Fibroblast of the conjunctiva (primary cell): Measurements from ENCODE around the gene RFTN1.
"Not testable (repeated sequence)": the region's sequence is repeated elsewhere in the genome, so short reads cannot be mapped to it uniquely, and the experiment has no call there.

Experiments used
- DNase-seq: peaks from one replicate; pipeline ENCODE4 v3.0.0-alpha.2; 2010; ENCODE audit warnings: low read depth

The RFTN1 gene

DNA sequence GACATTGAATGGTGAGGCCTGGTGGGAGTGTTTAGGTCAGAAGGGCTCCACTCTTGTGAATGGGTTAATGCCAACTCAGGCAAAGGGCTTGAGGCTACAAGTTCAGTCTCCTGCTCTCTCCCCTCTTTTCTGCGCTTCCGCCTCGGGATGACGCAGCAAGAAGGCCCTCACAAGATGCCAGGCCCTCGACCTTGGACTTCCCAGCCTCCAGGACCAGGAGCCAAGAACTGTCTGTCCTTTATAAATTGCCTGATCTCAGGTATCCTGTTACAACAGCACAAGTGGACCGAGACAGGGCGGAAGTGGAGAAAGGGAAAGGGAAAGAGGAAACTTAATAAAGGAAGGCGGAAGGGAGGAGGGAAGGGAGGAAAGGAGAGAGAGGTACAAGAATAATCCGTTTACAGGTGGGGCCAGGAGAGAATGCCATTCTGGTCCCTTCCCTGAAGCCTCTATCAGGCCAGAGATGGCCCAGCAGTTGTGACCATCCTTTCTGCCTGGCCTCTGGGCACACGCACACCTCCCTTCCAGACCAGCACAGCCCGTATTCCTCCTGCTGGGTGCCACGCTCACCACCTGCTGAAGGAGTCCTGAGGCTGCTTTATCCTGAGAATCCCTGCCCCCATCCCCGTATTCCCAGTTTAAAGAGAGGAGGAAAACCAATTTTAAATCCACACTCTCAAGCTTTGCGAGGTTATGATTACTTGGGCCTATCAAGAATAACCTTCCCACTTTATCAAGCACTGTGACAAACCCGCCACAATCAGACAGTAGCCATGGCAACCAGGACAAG lies 184.3 kb downstream of the RFTN1 start:
- no peak for DNase-seq

DNA sequence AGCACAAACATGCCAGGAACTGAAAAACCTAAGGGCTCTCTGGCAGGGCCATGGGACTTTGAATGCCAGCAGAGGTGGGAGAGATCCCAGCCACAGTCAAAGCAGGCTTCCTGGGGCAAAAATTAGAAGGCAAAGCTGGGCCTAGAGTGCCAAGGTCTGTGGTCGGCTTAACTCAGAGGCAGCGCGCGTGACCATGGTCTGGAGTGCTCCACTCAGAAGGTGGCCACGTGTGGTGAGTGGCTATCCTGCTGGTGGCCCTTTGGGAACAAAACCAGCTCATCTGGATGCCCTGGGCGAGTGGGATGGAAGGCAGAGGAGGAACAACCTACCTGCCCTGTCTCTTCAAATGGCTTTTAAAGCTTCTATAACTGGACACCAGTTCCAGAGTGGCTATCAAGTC lies 185.4 kb downstream of the RFTN1 start:
- no peak for DNase-seq

GRCh38 chr3:16326724-16327349 lies 186.7 kb downstream of the RFTN1 start:
- no peak for DNase-seq

- no peak for DNase-seq
These were observed 187.6 kb downstream of the RFTN1 start for GRCh38 chr3:16325850-16326249.

DNA sequence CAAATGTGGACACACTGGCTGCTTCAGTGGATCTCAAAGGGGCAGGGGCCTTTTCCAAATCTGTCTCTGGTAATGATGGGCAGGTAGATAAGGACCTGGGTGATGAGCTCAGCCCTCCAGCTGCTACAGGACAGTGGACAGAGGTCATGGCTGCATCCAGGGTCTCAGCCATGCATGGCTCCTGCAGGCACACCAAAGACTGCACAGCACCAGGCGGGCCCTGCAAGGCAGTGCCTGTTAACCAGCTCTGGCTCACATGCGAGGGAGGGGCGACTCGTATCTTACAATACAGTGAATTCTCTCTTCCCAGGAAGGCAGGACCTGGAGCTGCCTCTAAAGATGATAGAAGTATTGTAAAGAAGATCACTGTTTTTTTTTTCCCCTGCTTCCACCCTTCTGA lies 189.8 kb downstream of the RFTN1 start:
- DNase-seq: no peak

DNA sequence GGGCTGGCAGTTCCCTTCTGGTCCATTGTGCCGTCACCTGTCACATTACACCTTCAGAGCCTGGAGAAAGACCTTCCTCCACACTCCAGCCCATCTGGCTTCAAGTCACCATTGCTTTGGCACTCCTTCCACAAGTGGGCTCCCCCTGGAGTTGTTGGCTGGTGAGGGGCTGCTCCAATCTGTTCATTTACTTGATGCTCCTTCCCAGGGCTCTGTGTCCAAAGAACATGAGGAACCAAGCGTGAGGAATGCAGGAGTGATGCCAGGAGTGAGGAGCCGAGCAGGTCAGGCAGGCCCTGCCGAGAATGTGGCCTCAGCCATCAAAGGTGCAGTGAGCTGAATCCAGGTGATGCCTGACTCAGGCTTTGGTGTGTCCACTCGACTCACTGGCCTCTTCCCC lies 191.3 kb downstream of the RFTN1 start:
- no peak for DNase-seq

- no peak for DNase-seq
These were observed 192.8 kb downstream of the RFTN1 start for GRCh38 chr3:16320711-16321110.

DNA sequence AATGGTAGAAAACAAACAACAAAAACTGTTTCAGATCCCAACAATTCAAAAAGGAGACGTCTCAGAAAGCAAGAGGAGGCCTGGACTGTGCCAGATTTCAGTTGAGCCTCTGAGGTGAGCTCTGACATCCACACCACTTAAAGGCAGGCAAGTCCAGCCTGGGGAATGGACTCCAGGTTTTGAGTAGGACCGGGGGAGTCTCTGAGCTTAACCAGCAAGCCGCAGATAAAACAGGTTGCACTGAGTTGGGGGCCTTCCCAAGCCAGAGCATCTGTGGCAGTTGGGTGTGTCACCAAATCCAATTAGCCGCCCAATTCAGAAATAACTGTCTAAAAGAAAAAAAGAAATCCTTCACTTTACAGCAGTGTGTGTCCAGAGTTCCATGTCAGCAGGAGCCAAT lies 193.8 kb downstream of the RFTN1 start:
- DNase-seq: no peak

DNA sequence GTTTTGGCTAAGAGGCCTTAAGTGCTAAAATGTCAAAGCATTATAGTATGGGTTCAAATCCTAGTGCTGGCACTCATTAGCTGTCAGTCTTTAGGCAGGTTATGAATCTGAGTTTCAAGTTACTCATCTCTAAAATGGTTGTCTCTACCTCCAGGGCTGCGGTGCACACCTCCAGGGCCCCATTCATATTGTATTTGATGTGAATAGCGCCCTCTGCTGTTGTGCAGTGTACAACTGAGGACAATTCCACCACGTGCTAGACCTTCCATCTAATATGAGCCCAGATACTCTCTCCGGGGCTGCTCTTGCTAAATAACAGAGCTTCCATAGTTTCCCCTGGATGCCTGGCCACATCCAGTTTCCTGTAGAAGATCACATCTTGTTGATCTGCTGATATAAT lies 194.2 kb downstream of the RFTN1 start:
- DNase-seq: no peak

- no peak for DNase-seq
These were observed 195.3 kb downstream of the RFTN1 start for GRCh38 chr3:16318176-16318575.

DNA sequence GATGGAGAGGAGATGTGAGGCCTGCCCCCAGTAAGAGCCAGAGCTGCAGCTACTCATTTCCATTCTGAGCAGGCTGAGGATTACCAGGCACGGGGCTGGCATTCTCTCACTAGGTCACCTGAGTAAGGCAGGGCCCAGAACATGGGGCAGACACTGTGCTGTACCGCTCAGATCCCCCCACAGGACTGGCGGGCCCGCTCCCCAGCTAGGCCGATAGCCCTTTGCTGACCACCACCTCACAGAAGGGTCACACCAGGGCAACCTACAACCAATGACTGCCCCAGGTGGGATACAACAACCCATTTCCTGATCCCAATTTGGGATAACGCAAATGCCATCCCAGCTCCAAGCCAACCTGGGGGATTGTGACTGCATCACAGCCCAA lies 195.9 kb downstream of the RFTN1 start:
- DNase-seq: no peak

GRCh38 chr3:16316847-16317560 lies 196.5 kb downstream of the RFTN1 start:
- DNase-seq: no peak

- no peak for DNase-seq
These were observed 197.1 kb downstream of the RFTN1 start for GRCh38 chr3:16316396-16316795.

- DNase-seq: no peak
These were observed 197.9 kb downstream of the RFTN1 start for GRCh38 chr3:16315623-16316022.

- DNase-seq: no peak
These were observed 199.4 kb downstream of the RFTN1 start for GRCh38 chr3:16313886-16314645.

- no peak for DNase-seq
These were observed 201.5 kb downstream of the RFTN1 start for GRCh38 chr3:16311960-16312451.

- DNase-seq: not testable (repeated sequence)
These were observed 203.0 kb downstream of the RFTN1 start for GRCh38 chr3:16310486-16310885.

- DNase-seq: no peak
These were observed 203.9 kb downstream of the RFTN1 start for GRCh38 chr3:16309558-16309957.

DNA sequence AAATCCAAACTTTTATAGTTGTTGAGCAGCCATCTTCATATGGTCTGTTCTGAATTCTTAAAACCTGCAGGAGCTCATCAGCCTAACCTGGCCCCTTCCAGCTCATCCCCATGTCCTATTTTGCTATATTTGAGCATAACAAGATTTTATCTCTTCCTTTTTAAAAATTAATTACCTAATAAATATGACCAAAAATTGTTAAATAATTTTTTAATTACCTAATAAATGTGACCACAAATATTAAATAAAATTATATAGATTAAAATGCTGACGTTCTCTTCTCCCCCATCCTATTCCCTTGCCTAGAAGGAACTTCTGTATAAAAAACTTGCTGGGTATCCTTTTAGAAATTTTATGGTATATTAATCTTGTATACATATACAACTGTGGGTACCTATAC lies 204.8 kb downstream of the RFTN1 start:
- DNase-seq: no peak

- DNase-seq: no peak
These were observed 205.5 kb downstream of the RFTN1 start for GRCh38 chr3:16307832-16308531.

DNA sequence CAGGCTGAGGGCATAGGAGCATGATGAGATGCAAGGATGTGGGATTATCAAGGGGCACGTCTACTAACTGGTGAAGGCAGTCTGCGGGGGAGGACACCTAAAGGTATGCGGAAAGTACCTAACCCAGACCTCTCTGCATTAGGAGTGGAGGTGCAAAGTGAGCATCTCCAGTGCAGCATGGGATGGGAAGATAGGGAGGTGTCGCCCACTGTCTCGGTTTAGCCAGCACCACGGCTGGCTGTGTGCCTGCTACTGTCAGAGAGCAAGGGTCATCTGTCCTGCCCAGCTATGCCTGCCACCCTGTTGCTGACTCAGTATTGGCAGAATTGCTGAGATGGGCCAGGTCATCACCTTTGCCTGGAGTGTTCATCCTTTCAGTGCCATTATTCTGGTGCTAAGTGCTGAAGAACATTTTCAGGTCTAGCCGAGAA lies 208.4 kb downstream of the RFTN1 start:
- DNase-seq: no peak
